NK-92 (cell line): Measurements from ENCODE around the gene LIM2.

Experiments
- DNase-seq: peaks from one replicate; lab custom pipeline; 2025; ENCODE audit not compliant: unreplicated experiment; lab: John Stamatoyannopoulos, UW

LIM2 gene

DNA sequence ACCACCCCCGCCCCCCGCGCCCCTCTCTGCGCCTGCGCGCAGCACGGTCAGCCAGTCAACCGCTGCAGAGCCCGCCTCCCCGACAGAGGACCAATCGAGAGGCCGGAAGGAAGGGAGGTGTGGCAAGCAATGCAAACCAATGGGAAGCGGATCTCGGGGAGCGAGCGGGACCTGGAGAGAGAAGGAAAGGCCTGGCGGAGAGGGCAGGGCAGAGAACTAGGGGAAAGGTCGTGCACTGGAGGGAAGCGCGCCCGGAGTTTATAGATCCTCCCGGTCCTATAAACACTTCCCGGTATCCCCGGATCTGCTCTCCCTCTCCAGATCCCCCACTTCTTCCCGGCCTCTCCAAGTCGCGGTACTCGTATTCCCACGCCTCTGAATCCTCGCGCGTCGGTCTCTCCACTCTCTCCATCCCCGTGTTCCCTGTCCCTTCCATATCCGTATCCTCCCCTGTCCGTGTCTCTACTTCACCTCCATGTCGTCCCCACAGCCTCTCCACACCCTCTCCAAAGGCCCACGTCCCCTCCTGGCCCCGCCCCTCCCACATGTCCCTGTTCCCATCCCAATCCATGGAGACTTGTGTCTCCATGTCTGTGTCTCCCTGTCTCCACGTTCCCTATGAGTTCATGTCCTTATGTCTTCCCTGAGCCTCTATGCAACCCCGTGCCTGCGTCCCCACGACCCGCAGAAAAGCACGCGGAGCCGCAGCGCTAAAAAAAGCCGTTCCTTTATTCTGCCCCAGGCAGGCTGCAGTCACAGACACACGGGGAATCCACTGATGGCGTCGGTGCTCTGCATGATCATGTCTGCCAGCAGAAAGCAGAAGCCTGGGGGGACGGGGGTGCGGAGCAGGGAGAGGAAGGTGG lies 21.2 kb downstream of the LIM2 start:
- DNase-seq: peak; percentile 58

DNA sequence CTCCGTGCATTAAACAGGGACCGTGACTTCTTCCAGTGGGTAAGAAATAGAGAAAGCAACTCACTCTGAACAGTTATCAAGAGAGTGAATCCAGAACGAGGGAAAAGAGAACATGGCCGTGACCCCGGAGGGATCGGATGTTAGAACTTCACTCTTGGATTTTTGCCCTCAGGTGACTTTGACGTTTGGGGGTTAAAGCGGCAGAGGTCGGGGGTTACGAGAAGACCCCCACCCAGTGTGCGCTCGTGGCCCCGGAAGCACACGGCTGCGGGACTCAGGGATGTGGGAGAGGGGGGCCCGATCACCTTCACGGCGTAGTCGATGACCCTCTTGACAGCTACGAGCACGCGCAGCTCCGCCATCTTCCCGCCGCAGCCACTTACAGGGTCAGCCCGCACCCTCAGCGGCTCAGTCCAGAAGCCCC lies 21.8 kb downstream of the LIM2 start, which contains the start of gene ETFB:
Gene ETFB, minus strand, starts transcription at position 424 of the 424 bp plus-strand sequence. Its CDS starts 62 bp downstream, at position 362.
- no peak for DNase-seq

DNA sequence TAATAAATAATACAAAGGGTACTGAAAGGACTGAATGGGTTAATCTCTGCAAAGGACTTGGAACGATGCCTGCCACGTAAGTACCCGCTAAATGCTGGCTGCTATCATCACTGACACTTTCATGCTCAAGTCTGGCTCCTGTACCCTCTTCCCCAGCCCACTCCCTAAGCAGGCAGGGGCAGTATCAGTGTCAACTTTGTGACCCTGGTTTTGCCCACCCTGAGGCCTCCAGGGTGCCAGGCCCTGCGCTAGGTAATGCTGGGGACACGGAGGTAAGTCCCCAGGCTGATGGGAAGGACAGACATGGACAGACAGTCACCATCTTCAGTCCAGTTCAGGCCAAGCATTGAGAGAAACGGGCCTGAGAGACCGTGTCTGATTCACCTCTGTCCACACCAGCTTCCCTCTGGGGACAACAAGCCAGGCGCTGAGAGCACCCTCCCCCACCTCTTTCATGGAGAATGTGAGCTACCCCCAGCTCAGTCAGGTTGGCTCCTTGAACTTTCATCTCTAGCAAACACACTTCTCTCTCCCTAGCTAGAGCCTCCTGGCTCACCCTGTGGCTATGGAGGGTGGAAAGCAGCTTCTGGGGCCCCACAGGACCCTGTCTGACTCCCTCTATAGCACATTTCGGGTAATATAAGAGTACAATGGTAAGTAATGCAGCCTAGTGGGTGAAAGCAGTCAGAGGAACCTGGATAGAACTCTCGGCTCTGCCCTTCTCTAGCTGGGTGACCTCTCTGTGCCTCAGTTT lies 22.4 kb downstream of the LIM2 start:
- DNase-seq: no peak

DNA sequence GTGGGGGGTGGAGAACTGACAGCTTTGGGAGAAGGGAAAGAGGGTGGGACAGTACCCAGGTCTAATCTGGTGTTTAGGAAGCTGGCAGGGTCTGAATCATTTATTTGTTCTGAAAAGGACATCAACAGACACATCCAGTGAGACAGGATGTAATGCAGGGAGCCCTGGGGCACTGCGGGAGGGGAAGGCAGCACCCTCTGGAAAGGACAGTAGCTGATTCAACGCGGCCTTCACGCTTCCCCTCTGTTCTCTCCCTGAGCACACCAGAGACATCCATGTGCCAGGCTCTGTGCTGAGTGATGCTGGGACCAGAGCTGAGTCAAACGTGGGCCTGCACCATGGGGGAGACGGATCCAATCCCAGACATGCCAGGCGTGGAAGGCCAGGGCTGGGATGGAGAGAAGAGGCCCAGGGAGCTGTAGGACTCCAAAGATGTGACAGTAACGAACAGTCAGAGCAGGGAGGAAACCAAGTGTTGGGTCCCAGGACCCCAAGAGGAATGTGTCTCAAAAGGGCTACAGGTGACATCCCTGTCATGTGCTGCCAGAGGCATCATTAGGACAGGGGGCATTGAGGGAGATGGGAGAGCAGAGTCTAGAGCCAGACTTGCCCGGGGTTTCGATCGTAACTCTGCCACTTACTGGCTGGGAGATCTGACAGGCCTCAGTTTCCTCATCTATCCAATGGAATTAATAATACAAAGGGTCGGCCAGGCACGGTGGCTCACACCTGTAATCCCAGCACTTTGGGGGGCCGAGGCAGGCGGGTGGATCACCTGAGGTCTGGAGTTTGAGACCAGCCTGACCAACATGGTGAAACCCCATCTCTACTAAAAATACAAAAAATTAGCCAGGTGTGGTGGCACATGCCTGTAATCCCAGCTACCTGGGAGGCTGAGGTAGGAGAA lies 23.3 kb downstream of the LIM2 start:
- no peak for DNase-seq

GRCh38 chr19:51361239-51361638 lies 26.5 kb downstream of the LIM2 start:
- DNase-seq: no peak

DNA sequence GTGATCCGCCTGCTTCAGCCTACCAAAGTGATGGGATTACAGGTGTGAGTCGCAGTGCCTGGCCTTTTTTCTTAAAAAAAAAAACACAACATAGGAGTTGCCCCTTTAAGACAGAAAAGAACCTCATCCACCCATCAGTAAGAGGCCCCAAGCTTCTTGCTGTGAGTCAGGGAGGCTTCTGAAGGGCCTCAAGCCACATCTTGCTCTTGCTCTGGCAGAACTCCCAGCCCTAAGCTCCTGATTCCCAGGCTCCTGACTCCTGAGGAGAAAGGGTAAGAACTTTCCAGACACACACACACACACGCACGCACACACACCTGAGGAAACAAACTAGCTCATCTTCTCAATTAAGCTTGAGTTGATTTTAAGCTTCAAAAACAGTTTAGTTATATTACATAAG lies 28.5 kb downstream of the LIM2 start:
- DNase-seq: no peak

DNA sequence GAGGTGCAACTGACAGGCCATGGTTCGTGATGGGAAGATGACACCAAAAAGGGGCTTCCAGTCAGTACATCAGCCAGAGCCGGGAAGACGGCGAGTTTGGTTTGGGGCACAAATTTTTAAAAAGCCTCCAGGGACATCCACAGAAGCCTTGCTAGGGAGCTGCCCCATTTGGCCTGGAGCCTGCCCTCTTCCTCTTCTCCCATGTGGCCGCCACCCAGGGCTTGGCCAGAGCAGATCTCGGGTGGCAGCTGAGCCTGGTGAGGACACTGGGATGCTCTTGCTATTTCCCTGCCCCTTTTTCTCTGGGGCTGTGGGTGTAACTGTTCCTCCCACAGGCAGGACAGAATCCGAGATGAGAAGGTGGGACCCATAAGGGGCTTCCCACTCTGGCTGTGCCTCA lies 29.8 kb downstream of the LIM2 start:
- no peak for DNase-seq

GRCh38 chr19:51356159-51356801 lies 31.5 kb downstream of the LIM2 start:
- no peak for DNase-seq

DNA sequence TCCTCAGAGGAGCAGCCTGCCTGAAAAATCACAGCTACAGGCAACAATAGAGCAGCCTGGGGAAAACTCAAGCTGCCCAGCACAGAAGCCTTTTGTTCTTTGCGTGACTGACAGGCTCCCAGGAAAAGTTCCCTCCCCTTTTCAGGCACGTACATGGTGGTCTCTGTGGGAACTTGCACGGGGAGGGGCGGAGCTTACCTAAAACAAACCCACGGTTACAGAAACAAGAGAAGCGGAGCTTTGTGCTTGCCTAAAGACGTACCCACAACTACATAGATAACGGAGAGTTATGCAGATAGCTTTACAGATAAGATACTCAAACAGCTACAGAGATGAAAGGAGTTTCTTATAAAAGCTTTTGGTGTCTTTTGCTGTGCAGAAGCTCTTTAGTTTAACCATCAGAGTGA lies 33.0 kb downstream of the LIM2 start:
- no peak for DNase-seq

GRCh38 chr19:51354103-51354741 lies 33.6 kb downstream of the LIM2 start:
- no peak for DNase-seq

DNA sequence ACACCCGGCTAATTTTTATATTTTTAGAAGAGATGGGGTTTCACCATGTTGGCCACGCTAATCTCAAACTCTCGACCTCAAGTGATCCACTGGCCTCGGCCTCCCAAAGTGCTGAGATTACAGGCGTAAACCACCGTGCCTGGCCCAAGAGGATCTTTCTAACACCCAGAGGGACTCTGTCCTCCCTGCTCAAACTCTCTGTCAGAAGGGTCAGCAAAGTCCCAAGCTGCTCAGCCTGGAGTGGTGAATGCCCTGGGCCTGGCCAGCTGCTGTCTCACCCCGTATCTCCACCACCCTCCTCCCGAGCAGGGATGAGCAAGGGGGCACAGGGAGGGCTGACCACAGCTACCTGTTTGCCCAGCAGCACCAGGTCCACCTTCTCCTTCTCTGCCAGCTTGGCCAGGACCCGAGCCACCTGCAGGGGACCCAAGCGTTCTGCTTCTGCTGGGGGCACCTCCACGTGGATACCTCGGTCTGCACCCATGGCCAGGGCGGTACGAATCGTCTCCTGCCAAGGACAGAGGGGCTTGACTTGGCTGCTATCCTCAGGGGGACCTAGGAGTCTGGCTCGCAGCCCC lies 34.9 kb downstream of the LIM2 start:
- no peak for DNase-seq

DNA sequence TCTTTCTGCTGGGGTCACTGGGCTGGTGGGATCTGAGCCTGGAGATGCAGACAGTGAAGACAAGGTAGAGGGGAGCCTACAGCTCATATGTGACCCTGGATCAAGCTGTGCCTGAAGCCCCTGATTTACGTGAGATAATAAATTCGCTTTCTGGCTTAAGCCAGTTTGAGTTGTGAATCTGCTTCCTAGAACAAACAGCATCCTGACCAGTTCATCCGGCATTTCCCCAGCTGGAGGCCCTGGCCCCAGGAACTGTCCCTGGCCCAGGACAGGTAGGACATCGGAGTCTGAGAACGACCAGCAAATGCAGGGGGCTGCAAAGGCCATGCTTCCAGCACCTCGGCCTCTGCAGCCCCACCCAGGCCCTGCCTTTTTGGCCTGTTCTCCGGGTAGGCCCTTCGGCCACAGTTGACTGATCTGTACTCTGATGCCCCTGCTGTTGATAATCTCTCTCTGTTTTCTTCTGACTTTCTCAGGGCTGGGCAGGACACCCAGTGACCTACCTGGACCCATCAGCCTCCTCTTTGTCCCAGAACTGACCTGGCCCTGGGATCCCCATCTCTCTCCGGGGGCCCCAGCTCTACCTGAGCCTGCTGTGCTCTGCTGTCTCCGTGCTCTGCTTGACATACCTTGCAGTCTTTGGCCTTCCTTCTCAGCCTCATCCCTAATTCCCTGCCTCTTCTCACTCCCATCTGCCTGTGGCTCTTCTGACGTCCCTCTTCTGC lies 36.3 kb downstream of the LIM2 start:
- no peak for DNase-seq

DNA sequence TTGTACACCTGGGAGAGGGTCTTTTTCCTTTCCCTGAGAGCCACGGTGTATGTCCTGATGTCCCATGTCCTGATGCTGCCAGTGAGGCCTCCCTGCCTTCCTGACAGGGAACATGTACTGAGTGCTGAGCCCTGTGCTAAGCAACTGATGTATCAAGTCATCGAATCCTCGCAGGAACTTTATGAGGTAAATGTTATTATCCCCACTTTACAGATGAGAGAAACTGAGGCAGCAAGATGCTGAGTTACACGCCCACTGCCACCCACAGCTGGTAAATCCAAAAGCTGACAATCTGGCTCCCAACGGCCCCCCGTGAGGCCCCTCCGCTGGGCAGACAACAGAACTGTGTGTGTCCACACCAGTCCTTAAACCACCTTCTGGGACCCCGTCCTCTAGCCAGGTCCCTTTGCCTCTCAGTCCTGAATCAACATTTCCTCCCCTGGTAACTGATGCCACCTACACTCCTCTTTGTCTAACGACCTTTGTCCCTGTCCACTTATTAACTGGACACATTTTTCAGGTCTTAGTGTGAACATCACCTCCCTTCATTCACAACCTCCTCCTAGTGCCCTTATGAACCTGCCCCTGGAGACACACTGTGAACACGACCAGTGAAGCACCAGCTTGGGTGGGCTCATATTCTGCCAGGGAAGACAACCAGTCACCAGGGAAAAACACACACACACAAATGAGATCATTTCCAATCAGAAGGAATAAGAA lies 40.4 kb downstream of the LIM2 start:
- DNase-seq: no peak

DNA sequence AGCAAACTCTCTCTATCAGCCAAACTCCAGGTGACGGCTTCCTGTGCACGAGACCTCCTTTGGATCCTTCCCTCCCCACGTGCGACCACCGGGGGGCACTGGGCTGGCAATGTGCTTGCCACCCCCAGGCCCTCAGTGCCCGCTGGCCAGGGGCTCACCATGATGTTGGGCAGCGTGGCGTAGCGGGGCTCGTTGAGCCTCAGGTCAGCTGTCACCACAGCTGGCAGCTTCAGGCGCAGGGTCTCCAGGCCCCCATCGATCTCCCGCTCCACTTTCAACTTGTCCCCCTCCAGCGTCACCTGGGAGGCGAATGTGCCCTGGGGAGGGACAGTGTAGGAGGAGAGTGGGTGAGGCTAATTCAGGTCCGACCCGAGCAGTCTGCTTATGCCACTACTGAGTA lies 41.0 kb downstream of the LIM2 start:
- no peak for DNase-seq

DNA sequence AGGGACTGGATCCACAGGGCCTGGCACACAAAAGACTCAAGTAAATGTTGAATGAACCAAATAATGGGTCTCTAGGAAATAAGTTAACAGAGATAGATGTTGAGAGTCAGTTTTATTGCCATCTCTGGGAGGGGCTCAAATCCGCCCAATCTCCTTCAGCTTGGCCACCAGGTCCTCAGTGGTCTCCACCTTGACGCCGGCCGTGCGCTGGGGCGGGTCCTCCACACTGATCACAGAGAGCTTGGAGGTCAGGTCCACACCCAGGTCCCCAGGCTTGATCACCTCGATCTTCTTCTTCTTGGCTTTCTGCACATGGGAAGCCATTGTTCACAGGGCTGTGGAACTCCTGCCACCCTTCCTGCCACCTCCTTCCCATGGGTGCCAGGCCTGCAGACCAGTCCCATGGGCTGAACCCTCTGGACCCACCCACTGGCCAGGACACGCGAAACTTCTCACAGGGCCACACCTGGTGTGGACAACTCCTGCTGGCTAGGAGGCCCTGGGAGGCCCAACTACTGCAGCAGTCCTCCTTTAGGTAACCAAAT lies 42.6 kb downstream of the LIM2 start:
- DNase-seq: no peak

DNA sequence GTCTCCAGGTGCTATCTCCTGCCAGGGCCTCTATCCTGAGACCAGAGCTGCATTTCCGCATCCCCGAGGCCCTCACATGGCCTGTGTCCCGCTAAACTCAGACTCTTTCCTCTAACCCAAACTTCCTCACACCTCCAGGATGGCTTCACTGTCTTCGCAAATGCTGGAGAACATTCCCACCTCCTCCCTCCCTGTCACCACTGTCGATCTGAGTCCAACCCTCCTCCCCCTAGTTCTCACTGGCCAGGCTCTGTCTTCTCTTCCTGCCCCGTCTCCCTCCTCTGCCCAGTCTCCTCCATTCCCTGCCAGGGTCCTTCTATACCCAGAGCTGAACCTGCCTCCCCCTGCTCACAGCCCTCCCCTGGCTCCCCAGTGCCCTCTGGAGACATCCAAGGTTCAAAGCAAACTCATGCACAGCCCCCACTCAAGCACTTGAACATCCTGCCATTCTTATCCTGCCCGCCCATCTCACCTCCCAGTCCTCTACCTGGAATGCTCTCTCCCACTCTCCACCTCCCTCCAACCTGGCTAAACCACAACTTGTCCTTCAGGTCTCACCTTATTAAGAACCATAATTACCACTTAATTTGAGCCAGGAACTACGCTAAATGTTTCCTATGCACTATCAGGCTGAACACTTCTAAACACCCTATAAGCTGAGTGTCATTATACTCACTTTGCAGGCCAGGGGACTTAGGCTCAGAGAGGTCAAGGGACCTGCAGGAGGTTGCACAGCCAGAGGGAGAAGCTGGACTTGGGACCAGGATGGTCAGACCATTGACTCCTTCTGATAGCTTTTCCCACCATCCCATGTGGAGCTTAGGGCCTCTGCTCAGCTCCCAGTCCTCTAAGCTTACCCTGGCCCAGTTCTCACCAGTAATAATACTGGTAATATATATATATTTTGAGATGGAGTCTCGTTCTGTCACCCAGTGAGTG lies 44.9 kb downstream of the LIM2 start:
- DNase-seq: no peak

- no peak for DNase-seq
Measured at GRCh38 chr19:51341976-51342580, 45.7 kb downstream of the LIM2 start, which contains the start of gene VSIG10L. Gene VSIG10L (minus strand): TSS chr19:51342139. CDS start chr19:51342124, 15 bp downstream.
